ENCODE results near the gene POP7. TPM values are rescaled to one million over a fixed set of nuclear protein-coding genes. Genes with fewer than 3 reads are reported as not detected.
"Not testable (repeated sequence)": the region's sequence is repeated elsewhere in the genome, so short reads cannot be mapped to it uniquely, and the experiment has no call there.

POP7 gene
- total and polyA plus RNA-seq, 3 donors from 2014 or later = 21.6 to 39.4 (median 33.6) TPM

DNA sequence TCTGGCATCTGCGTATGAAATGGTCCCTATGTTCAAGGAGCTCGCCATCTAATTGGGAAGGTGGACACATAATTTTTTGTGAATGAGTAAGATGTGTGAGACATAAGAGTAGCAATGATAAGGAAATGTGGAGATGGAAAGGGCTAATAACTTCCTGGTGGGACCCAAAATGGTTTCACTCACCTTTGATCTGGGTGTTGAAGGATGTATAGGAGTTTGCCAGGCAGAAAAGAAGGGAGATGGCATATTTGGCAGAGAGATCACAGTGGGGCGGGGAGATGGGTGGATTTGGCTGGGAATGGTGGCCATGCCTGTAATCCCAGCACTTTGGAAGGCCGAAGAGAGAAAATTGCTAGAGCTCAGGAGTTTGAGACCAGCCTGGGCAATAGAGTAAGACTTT lies 4.5 kb downstream of the POP7 start:
- Histone ChIP-seq H3K36me3 (ENCODE audit: low read depth, missing control alignments) (no peaks in the 10 kb centered on the region), H3K4me3 (no peak overlapping the region), H3K27me3 (no peaks in the 10 kb centered on the region), H3K9me3 (no peaks in the 10 kb centered on the region), H3K27ac (no peak overlapping the region), H3K4me1 (peaks cover 7% of the 10 kb centered on the region)
- TF ChIP-seq POLR2A (IDR thresholded peaks at IDR 0.05) = no peak
- TF ChIP-seq, protein P1, sequence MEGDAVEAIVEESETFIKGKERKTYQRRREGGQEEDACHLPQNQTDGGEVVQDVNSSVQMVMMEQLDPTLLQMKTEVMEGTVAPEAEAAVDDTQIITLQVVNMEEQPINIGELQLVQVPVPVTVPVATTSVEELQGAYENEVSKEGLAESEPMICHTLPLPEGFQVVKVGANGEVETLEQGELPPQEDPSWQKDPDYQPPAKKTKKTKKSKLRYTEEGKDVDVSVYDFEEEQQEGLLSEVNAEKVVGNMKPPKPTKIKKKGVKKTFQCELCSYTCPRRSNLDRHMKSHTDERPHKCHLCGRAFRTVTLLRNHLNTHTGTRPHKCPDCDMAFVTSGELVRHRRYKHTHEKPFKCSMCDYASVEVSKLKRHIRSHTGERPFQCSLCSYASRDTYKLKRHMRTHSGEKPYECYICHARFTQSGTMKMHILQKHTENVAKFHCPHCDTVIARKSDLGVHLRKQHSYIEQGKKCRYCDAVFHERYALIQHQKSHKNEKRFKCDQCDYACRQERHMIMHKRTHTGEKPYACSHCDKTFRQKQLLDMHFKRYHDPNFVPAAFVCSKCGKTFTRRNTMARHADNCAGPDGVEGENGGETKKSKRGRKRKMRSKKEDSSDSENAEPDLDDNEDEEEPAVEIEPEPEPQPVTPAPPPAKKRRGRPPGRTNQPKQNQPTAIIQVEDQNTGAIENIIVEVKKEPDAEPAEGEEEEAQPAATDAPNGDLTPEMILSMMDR (IDR thresholded peaks at IDR 0.05) = no peak
- intact Hi-C loops (cut with DNase I; ENCODE audit: low total_unique reads) = no loop called here
- 74 to 78% methylated on average over 4 of the region's 4 CpGs for WGBS, 2 donors
- no peak for DNase-seq

DNA sequence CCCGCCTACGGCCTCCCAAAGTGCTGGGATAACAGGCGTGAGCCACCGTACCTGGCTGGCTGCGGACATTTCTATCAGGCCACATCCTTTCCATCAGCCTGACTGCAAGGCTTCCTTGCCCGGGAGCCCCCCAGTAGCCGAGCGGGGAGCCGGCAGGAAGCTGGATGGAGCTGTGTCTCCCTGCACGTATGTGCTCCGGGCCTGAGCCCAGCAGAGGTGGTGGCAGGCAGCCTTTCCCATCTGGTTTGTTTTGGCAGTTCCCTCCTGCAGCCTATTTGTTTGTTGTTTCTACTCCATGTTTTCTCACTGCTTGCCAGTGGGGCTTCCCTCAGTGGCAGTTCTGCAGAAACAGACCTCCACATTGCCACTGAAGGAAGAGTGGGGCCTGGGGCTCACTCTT lies 5.4 kb downstream of the POP7 start:
- Histone ChIP-seq H3K27ac (no peak overlapping the region), H3K4me3 (no peak overlapping the region), H3K27me3 (no peaks in the 10 kb centered on the region), H3K9me3 (no peaks in the 10 kb centered on the region), H3K4me1 (peaks cover 7% of the 10 kb centered on the region), H3K36me3 (ENCODE audit: low read depth, missing control alignments) (no peaks in the 10 kb centered on the region)
- TF ChIP-seq POLR2A (IDR thresholded peaks at IDR 0.05) = no peak
- intact Hi-C loops (cut with DNase I; ENCODE audit: low total_unique reads) = no loop called here
- peak; percentile 42 for DNase-seq
- WGBS, 2 donors = 66 to 71% methylated on average over 5 to 11 of the region's 11 CpGs

DNA sequence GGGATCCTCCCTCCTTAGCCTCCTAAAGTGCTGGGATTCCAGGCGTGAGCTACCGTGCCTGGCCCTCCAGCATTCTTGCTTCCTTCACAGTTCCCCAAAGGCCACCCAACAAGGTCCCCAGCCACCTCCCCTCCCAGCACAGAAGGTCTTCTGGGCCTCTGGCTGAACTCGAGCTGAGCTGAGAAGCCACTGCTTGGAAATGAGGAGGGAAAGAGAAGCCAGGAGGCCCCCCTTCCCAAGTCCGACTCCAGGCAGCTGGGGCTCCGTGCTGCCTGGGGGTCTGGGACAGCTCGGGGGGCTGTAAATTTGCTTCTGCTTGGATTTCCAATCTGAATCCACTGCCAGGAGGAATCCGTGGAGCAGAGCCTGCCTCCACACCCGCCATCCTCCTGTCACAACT lies 8.8 kb downstream of the POP7 start:
- no peak overlapping the region for H3K27ac ChIP-seq
- no peaks in the 10 kb centered on the region for H3K9me3 ChIP-seq
- DNase-seq = no peak
- H3K4me3 ChIP-seq = no peak overlapping the region
- intact Hi-C loops (cut with DNase I; ENCODE audit: low total_unique reads) = no loop called here
- no peaks in the 10 kb centered on the region for H3K4me1 ChIP-seq
- TF ChIP-seq, protein P1 (IDR thresholded peaks at IDR 0.05) = no peak
- TF ChIP-seq POLR2A (IDR thresholded peaks at IDR 0.05) = no peak
- 60 to 78% methylated on average over 7 to 8 of the region's 8 CpGs for WGBS, 2 donors
- H3K27me3 ChIP-seq = no peaks in the 10 kb centered on the region
- no peaks in the 10 kb centered on the region for H3K36me3 ChIP-seq (ENCODE audit: low read depth, missing control alignments)

DNA sequence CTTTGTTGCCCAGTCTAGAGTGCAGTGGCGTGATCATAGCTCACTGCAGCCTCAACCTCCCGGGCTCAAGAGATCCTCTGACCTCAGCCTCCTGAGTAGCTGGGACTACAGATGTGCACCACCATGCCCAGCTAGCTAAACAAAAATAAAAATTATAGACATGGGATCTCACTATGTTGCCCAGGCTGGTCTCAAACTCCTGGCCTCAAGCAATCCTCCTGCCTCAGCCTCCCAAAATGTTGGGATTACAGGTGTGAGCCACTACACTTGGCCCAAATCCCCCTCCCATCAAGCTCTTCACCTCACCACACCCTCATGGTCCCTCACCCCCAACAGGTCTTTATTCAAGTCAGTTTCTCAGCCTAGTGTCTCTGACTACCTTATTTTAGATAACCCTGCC lies 11.2 kb downstream of the POP7 start:
- H3K4me1 ChIP-seq; H3K27ac ChIP-seq; intact Hi-C loops (cut with DNase I; ENCODE audit: low total_unique reads); H3K4me3 ChIP-seq; H3K9me3 ChIP-seq; H3K27me3 ChIP-seq; H3K36me3 ChIP-seq (ENCODE audit: low read depth, missing control alignments); DNase-seq: not testable (repeated sequence)
- 97 to 100% methylated on average over 2 of the region's 2 CpGs for WGBS, 2 donors

DNA sequence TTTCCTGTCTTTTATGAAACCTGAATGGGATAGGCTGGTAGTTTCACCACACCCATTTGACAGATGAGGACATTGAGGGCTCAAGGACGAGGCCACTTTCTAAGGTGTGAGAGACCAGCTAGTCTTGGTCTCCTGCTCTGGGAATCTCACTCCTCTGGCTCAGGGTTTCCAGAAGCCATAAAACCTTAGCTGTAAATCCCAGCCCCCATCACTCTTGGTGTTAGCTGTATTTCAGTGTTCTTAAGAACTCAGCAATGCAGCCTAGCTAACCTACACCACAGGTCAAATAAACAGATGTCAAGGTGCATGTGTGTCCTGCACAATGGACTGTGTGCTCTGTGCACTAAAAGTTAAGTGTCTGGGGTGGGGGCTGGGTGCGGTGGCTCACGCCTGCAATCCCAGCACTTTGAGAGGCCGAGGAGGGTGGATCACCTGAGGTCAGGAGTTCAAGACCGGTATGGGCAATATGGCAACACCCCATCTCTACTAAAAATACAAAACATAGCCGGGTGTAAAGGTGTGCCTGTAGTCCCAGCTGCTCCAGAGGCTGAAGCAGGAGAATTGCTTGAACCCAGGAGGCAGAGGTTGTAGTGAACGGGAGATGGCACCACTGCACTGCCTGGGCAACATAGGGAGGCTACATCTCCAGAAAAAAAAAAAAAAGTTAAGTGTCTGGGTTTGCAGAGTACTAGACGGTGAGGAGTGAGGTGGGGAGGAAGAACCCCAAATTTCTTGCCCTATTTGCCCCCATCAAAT lies 13.8 kb downstream of the POP7 start:
- H3K4me1 ChIP-seq = peaks cover 10% of the 10 kb centered on the region
- H3K36me3 ChIP-seq (ENCODE audit: low read depth, missing control alignments) = no peaks in the 10 kb centered on the region
- TF ChIP-seq, protein P1 (IDR thresholded peaks at IDR 0.05) = no peak
- TF ChIP-seq POLR2A (IDR thresholded peaks at IDR 0.05) = no peak
- 43 to 55% methylated on average over 7 to 8 of the region's 8 CpGs for WGBS, 2 donors
- DNase-seq = no peak
- intact Hi-C loops (cut with DNase I; ENCODE audit: low total_unique reads) = no loop called here
- H3K27ac ChIP-seq = no peak overlapping the region
- no peaks in the 10 kb centered on the region for H3K9me3 ChIP-seq
- no peak overlapping the region for H3K4me3 ChIP-seq
- H3K27me3 ChIP-seq = no peaks in the 10 kb centered on the region

DNA sequence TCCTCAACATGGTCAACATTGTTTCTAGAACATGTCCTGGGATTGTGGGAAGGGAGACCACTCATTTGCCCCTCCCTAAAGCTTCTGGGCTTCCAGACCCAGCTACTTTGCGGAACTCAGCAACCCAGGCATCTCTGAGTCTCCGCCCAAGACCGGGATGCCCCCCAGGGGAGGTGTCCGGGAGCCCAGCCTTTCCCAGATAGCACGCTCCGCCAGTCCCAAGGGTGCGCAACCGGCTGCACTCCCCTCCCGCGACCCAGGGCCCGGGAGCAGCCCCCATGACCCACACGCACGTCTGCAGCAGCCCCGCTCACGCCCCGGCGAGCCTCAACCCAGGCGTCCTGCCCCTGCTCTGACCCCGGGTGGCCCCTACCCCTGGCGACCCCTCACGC lies 14.4 kb downstream of the POP7 start, which contains the start of gene EPO:
Gene EPO, plus strand, starts transcription at position 190 of the 392 bp plus-strand sequence. CDS start 513 bp downstream, outside the sequence.
- no peak for DNase-seq
- Histone ChIP-seq H3K4me1 (peaks cover 10% of the 10 kb centered on the region), H3K9me3 (no peaks in the 10 kb centered on the region), H3K4me3 (peak within 1 kb of the TSS; percentile 18 to 47), H3K27me3 (no peaks in the 10 kb centered on the region), H3K27ac (no peak within 1 kb of the TSS), H3K36me3 (ENCODE audit: low read depth, missing control alignments) (no peaks in the 10 kb centered on the region)
- 2 to 3% methylated on average over 12 to 14 of the region's 21 CpGs for WGBS, 2 donors
- intact Hi-C loops (cut with DNase I; ENCODE audit: low total_unique reads) = no loop called here
- TF ChIP-seq POLR2A (IDR thresholded peaks at IDR 0.05) = no peak
- TF ChIP-seq, protein P1 (IDR thresholded peaks at IDR 0.05) = no peak
